ENCODE data around the gene TNN.

TNN gene

DNA sequence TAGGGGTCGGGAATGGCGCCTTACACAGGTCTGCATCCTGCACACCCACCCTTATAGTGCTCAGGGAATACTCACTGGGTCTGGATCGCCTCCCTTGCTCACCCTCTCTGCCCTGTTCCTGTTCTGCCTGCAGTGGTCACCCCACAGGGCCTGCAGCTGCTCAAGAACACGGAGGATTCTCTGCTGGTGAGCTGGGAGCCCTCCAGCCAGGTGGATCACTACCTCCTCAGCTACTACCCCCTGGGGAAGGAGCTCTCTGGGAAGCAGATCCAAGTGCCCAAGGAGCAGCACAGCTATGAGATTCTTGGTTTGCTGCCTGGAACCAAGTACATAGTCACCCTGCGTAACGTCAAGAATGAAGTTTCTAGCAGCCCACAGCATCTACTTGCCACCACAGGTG lies 12.4 kb downstream of the TNN start:
- TF ChIP-seq, protein P1, sequence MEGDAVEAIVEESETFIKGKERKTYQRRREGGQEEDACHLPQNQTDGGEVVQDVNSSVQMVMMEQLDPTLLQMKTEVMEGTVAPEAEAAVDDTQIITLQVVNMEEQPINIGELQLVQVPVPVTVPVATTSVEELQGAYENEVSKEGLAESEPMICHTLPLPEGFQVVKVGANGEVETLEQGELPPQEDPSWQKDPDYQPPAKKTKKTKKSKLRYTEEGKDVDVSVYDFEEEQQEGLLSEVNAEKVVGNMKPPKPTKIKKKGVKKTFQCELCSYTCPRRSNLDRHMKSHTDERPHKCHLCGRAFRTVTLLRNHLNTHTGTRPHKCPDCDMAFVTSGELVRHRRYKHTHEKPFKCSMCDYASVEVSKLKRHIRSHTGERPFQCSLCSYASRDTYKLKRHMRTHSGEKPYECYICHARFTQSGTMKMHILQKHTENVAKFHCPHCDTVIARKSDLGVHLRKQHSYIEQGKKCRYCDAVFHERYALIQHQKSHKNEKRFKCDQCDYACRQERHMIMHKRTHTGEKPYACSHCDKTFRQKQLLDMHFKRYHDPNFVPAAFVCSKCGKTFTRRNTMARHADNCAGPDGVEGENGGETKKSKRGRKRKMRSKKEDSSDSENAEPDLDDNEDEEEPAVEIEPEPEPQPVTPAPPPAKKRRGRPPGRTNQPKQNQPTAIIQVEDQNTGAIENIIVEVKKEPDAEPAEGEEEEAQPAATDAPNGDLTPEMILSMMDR (IDR thresholded peaks at IDR 0.05; ENCODE audit: low read depth, low read length): no peak
- TF ChIP-seq EZH2phosphoT487 (IDR thresholded peaks at IDR 0.05; ENCODE audit: low read depth): no peak
- Histone ChIP-seq H3K9ac (ENCODE audit: low read length) (no peak overlapping the region), H3K27me3 (ENCODE audit: low read depth, low read length) (peaks cover 31% of the 10 kb centered on the region)

DNA sequence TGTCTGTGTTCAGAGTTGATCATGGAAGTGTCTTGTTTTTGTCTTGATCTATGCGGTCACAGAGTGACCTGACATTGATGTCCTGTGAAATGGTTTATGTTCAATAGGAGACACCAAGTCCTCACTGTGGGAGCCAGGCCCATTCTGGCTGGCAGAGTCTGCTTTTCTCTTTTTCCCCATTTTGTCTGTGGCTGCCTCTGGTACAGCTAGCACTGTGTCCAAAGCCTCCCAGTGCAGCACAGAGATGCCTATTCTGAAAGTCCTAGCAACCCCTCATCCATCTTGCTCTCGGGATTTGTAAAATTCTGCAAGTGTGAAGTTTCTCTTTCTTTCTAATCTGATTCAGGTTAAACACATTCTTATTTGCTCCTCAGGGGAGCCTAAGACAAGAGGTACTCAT lies 14.3 kb downstream of the TNN start:
- peaks cover 38% of the 10 kb centered on the region for H3K27me3 ChIP-seq (ENCODE audit: low read depth, low read length)
- H4K20me1 ChIP-seq (ENCODE audit: insufficient read depth, low read length): no peaks in the 10 kb centered on the region
- H3K4me3 ChIP-seq (ENCODE audit: low read length): no peak overlapping the region
- no peak overlapping the region for H2AFZ ChIP-seq (ENCODE audit: low read depth, low read length)
- H3K27ac ChIP-seq (ENCODE audit: low read length): no peak overlapping the region
- no peaks in the 10 kb centered on the region for H3K9me3 ChIP-seq (ENCODE audit: insufficient read depth, low read length)
- peaks cover 5% of the 10 kb centered on the region; the same call in 1 of the 2 replicates for H3K4me1 ChIP-seq (ENCODE audit: low read length)
- no peak overlapping the region for H3K4me2 ChIP-seq (ENCODE audit: low read length)
- no peaks in the 10 kb centered on the region for H3K36me3 ChIP-seq (replicated peaks; ENCODE audit: low read depth, low read length)
- no peak overlapping the region for H3K9ac ChIP-seq (ENCODE audit: low read length)
- H3K79me2 ChIP-seq (ENCODE audit: low read length): no peaks in the 10 kb centered on the region
- TF ChIP-seq EZH2phosphoT487 (IDR thresholded peaks at IDR 0.05; ENCODE audit: low read depth): no peak
- TF ChIP-seq, protein P1 (IDR thresholded peaks at IDR 0.05; ENCODE audit: low read depth, low read length): no peak

More for the DNA sequence above, 12.4 kb downstream of the TNN start:
- H3K4me2 ChIP-seq (ENCODE audit: low read length): no peak overlapping the region
- no peak overlapping the region for H3K4me3 ChIP-seq (ENCODE audit: low read length)
- H3K4me1 ChIP-seq (ENCODE audit: low read length): peaks cover 5% of the 10 kb centered on the region; the same call in 1 of the 2 replicates
- H3K79me2 ChIP-seq (ENCODE audit: low read length): no peaks in the 10 kb centered on the region
- no peaks in the 10 kb centered on the region for H4K20me1 ChIP-seq (ENCODE audit: insufficient read depth, low read length)
- H2AFZ ChIP-seq (ENCODE audit: low read depth, low read length): no peak overlapping the region
- no peak overlapping the region for H3K27ac ChIP-seq (ENCODE audit: low read length)
- no peaks in the 10 kb centered on the region for H3K36me3 ChIP-seq (replicated peaks; ENCODE audit: low read depth, low read length)
- no peaks in the 10 kb centered on the region for H3K9me3 ChIP-seq (ENCODE audit: insufficient read depth, low read length)

DNA sequence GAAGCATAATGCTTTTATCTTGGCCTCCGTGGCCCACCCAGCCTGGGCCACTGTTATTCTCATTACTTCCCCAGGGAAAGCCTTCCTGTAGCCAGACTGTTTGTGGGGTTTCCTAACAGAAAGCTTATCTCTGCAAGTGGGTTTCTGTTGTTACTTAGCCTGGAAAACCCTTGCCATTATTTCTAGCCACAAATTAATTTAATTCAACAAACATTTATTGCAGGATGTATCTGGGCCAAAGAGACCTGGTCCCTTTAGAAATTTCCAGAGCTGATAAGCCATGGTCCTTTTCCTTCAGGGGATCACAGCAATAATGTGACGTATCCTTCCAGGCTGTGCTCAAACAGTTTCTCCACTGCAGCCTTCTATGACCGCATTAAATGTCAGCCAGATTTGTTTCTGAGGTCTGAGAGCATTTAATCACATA lies 20.9 kb downstream of the TNN start:
- no peak overlapping the region for H3K4me3 ChIP-seq (ENCODE audit: low read length)
- TF ChIP-seq, protein P1 (IDR thresholded peaks at IDR 0.05; ENCODE audit: low read depth, low read length): no peak
- TF ChIP-seq EZH2phosphoT487 (IDR thresholded peaks at IDR 0.05; ENCODE audit: low read depth): no peak
- H2AFZ ChIP-seq (ENCODE audit: low read depth, low read length): no peak overlapping the region

DNA sequence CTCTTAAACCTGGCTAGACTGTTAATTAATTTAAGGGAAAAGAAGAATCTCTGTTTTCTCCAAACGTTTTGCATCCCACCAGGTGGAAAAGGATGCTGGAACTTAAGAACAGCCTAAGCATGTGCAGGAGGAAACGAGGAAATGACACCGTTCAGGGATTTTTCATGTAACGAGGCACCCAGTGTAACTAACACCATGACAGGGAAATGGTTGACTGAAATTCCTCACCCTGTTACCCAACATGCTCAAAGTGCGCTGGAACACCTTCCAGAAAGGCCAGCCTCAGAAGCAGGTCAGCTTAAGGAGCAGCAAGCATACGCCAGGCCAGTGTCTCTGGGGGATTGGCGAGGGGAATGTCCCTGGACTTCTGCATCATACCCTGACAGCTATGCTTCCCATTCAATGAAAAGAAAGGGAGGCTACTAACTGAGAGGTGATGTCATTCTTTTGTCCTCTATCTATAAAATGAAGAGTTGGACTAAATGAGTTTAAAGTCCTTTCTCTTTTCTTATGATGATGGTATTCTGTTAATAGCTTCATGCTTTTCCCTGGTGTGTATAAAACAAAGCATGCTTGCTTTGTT lies 21.6 kb downstream of the TNN start:
- H3K4me2 ChIP-seq (ENCODE audit: low read length): no peak overlapping the region
- no peak for TF ChIP-seq EZH2phosphoT487 (IDR thresholded peaks at IDR 0.05; ENCODE audit: low read depth)
- TF ChIP-seq, protein P1 (IDR thresholded peaks at IDR 0.05; ENCODE audit: low read depth, low read length): no peak
- no peak overlapping the region for H3K9ac ChIP-seq (ENCODE audit: low read length)
- H3K36me3 ChIP-seq (replicated peaks; ENCODE audit: low read depth, low read length): no peaks in the 10 kb centered on the region
- no peak overlapping the region for H3K4me3 ChIP-seq (ENCODE audit: low read length)
- no peak overlapping the region for H2AFZ ChIP-seq (ENCODE audit: low read depth, low read length)
- H3K27ac ChIP-seq (ENCODE audit: low read length): no peak overlapping the region
- no peaks in the 10 kb centered on the region for H3K79me2 ChIP-seq (ENCODE audit: low read length)
- H3K27me3 ChIP-seq (ENCODE audit: low read depth, low read length): peaks cover 17% of the 10 kb centered on the region; the same call in 1 of the 2 replicates
- no peaks in the 10 kb centered on the region for H3K9me3 ChIP-seq (ENCODE audit: insufficient read depth, low read length)
- H4K20me1 ChIP-seq (ENCODE audit: insufficient read depth, low read length): no peaks in the 10 kb centered on the region
- no peaks in the 10 kb centered on the region for H3K4me1 ChIP-seq (ENCODE audit: low read length)

More for the DNA sequence above, 20.9 kb downstream of the TNN start:
- Histone ChIP-seq H4K20me1 (ENCODE audit: insufficient read depth, low read length) (no peaks in the 10 kb centered on the region), H3K79me2 (ENCODE audit: low read length) (no peaks in the 10 kb centered on the region), H3K27ac (ENCODE audit: low read length) (no peak overlapping the region), H3K27me3 (ENCODE audit: low read depth, low read length) (peaks cover 15% of the 10 kb centered on the region; the same call in 1 of the 2 replicates), H3K9me3 (ENCODE audit: insufficient read depth, low read length) (no peaks in the 10 kb centered on the region), H3K9ac (ENCODE audit: low read length) (no peak overlapping the region), H3K36me3 (replicated peaks; ENCODE audit: low read depth, low read length) (no peaks in the 10 kb centered on the region), H3K4me1 (ENCODE audit: low read length) (peaks cover 3% of the 10 kb centered on the region; the same call in 1 of the 2 replicates), H3K4me2 (ENCODE audit: low read length) (no peak overlapping the region)

Measured in OCI-LY3 (cell line).